GM19468 (cell line): ENCODE results near the gene CARS1.

Experiments
- ATAC-seq: cut with Tn5 transposase; IDR thresholded peaks from one replicate; pipeline ENCODE4 v1.9.1; 2021; ENCODE audit warnings: mild to moderate bottlenecking, moderate library complexity, moderate number of reproducible peaks; ENCODE audit not compliant: unreplicated experiment; ENCODE audit errors: extremely low read depth

The CARS1 gene

DNA sequence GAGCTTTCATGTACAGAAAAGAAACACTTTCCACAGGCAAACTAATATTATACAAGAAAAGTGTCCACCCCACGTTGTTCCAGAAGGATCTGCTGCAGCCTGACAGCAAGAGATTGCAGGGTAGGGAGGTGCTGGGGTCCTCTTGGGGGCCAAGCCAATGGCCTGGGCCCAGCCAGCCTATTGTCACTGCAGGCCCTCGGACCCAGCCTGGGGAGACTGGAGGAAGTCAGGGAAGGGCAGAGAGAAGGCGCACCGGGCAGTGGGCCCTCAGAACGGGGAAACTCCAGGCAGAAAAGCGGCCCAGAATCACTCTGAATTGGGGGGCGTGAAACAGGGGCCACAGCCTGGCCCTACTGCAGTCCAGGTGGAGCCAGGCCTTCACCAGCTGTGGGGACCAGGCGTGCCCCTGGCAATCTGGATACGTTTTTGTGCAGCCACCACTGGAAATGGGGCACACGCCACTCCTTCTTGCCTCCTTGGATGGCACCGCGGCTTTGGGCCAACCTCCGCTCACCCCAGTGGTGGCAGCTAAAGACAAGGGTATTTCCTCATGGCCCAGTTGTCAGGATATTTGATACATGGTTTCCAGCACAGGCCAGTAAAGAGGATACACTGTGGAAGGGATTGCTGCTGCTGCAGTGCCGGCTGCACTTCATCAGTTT is 61.2 kb downstream of the CARS1 start:
- ATAC-seq: no peak

- no peak for ATAC-seq
Observed at GRCh38 chr11:2995031-2995561, 62.1 kb downstream of the CARS1 start.

DNA sequence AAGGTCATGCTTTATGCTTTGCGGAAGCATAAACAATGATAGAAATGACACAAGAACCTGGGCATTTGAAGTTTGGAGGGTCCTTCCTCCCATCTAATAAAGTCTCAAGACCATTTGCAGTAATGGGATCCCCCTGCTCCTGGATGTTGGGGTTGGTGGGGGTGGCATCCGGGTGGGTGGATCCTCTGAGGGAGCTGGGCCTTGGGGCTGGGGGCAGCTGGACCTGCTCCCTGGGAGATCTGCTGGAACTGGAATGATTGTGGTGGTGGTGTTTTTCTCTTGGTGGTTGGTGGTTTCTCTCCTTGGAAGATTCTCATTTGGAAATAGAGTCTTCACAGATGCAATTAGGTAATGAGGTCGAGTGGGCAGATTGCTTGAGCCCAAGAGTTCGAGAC is 62.9 kb downstream of the CARS1 start:
- no peak for ATAC-seq

- ATAC-seq: no peak
Observed at GRCh38 chr11:2992997-2993325, 64.3 kb downstream of the CARS1 start.

DNA sequence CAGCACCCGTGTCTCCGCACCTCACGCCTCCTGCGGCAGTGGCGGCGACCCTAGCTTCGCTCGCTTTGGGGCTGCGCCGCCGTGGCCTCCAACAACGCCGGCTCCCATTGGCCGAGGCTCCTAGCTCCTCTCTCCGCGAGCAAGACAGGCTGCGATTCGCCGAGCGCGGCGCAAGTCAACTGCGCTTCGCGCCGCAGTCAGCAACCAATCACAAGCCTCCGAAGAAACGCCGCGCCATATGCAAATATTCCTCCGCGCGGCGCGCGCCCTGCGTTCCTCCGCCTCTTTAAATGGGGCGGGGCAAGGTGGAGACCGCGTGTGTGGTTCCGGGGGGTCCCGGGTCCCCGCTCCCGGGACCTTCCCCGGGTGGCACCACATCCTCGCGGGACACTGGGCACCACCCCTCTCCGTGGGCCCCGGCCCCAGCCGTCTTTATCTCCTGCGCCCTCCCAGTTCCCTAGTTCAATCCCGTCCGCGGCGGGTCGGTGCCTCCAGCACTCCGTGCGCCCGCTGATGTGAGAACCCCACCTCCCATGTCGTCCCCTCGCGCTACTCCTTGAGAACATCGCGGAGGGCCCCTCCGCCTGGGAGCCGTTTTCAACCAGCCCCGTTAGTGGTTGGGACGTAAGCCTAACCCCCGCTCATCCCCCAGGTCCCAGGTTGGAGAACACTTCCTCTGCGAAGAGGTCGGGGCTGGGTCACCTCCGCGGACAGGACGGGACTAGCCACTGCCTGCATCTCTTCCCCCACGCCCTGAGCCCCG is 64.8 kb downstream of the CARS1 start, which contains the start of gene NAP1L4:
Gene NAP1L4, minus strand, starts transcription at position 96 of the 763 bp plus-strand sequence. CDS start 13,109 bp downstream, outside the sequence.
- peak; percentile 74 for ATAC-seq

DNA sequence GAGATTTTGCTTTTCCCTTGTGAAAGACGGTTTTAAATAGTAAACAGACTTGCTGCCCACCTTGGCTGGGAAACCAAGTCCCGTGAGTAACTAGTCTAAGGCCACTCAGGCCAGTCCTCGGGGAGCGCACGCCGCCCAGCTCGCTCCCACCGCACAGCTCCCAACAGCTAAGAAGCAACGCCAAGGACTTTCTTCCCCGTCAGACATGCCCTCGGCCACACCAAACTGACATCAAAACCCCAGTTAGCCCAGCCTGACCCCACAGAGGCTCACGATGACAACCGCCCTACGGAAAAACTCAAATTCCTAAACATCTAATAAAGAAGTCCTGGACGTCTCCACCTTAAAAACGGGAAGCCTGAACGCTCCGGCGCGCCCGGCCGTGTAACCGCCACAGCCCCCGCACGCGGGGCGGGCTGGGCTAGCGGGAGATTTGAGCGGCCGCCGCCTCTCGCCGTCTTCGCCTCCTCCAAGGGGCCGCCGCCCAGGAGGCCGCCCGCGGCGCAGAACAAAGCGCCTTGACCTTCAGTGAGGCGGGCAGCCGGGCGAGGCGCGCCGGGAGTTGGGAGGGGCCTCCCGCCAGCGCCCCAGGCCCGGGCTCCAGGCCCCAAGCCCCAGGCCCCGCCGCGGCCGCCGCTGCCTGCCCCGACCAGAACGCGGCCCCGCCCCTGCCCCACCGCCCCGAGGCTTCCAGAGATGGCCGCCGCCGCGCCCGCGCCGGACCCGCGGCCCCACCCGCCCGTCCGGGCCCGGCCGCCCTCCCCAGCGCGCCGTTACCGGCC is 65.6 kb downstream of the CARS1 start:
- peak; percentile 9 for ATAC-seq

GRCh38 chr11:2990617-2991451 is 66.4 kb downstream of the CARS1 start:
- ATAC-seq: no peak

DNA sequence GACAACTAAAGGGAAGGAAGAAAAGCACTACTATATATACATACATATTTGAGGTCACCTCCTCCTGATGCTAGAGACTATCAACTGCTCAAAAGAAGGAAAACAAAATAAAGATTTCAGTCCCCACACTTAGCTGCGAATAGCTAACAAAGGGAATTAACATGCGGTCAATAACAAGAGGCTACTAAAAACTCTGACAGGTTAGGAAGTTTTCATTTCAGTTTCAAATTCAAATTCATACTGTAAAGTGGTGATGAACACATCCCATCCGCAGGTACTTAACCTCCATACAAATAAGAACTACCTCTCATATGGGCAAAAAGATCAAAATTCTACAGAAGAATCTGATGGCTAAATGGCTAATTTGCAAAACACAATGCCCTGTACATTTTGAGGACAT is 67.7 kb downstream of the CARS1 start:
- ATAC-seq: no peak

DNA sequence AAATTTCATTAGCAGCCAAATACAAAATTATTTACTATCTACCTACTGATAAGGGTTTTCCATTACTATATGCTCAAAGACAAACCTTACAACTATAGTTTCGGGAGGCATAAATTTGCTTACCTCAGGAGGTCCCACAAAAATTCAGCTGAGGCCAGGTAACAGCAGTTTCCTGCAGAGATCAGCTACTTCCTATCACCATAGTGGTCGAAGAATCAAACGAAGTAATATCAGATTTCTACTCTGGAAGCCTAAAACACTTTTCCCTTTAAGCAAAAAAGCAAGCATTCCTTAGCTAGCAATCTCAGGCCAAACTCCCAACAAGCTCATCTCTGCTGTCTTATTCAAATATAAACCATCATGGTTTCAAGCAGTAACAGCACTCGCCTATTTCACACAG is 68.2 kb downstream of the CARS1 start:
- ATAC-seq: no peak

DNA sequence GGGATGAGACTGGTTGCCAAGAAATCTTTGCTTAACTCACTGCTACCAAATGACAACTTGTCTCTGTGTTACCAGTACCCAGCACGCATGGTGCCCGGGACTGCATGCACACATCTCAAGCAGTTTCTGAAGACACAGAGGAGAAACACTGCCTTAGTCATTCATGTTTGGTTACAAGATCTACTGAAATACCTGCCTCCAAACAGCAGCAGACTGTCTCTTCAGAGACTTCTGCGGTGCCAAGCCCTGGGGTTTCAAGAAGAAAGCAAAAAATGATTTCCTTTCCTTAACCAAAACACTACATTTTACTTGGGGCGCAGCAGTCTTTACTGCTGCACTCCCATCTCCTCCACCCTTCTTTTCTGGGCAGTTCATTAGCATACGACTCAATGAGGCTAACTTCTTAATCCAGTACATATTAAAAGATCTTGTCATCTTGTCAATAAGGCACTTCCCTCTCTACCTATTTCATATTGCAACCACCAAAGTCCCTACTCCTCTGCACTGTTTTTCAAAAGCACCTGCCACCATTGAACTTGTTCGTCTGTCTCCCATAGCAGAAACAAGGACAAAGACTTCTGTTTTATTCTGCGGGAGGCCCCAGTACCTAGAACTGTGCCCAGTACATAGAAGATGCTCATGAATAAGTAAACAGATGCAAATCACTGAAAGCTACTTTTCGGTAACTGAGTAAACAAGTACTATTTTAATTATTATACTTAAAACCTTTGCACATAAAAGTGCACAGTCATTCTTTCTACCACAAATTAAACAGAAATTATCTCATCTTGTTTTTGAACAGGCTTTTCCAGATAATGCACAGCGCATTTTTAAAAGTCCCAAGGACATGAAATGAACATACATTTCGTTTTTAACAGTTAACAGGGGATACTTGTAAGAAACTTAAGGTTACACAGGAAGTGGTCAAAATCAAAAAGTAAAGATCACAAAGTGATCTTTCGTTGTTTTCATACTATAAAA is 69.1 kb downstream of the CARS1 start:
- ATAC-seq: no peak

DNA sequence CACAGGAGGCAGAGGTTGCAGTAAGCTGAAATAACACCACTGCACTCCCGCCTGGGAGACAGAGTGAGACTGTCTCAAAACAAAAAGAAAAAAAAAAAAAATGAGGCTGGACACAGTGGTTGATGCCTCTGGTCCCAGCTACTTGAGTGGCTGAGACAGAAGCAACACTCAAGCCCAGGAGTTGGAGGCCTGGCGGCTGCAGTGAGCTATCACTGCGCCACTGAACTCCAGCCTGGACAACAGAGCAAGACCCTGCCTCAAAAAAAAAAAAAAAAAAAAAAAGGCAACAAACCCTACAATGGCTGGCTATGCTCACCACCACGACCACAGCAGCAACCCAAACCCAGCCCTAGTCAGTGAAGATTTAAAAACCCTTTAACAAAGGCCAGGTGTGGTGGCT is 73.3 kb downstream of the CARS1 start:
- ATAC-seq: no peak

- no peak for ATAC-seq
Observed at GRCh38 chr11:2982214-2982613, 75.0 kb downstream of the CARS1 start.

GRCh38 chr11:2981130-2981529 is 76.1 kb downstream of the CARS1 start:
- ATAC-seq: no peak

DNA sequence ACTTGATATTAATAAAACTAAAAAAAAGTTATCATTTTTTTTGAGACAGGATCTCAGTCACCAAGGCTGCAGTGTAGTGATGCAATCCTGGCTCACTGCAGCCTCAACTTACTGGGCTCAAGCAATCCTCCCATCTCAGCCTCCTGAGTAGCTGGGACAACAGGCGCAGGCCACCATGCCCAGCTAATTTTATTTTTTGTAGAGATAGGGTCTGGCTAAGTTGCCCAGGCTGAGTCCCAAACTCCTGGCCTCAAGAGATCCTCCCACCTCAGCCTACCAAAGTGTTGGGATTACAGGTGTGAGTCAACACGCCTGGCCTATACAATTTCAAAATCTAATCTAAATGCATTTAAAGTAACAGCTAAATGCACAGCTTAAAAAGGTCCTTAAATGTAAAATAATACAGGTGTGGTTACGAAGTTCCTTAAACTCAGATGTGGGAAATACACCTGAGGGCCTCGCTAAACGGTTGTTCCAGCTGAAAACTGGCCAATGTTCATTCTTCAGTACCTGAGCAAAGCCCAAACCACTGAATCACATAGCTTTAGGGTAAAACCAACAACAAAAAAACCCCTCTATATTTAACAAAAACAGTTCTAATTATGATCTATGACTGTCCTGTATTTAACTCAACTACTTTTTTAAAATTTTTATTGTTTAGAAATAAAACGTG is 76.9 kb downstream of the CARS1 start:
- ATAC-seq: no peak

- no peak for ATAC-seq
Observed at GRCh38 chr11:2977113-2977512, 80.1 kb downstream of the CARS1 start.

- no peak for ATAC-seq
Observed at GRCh38 chr11:2976294-2977063, 80.7 kb downstream of the CARS1 start.

- no peak for ATAC-seq
Observed at GRCh38 chr11:2975594-2975993, 81.6 kb downstream of the CARS1 start.

GRCh38 chr11:2974272-2974671 is 83.0 kb downstream of the CARS1 start:
- ATAC-seq: no peak
